GM20431 (cell line): ENCODE results near the gene SRGN.
"Not testable (repeated sequence)": the region's sequence is repeated elsewhere in the genome, so short reads cannot be mapped to it uniquely, and the experiment has no call there.

ENCODE experiments used
- in situ Hi-C: fragments of 300-500 bp; cut with MseI, MboI; formaldehyde crosslinking; loops from one replicate; pipeline ENCODE4 v1.15.0; 2020; ENCODE audit warnings: low sequenced_read_pairs; ENCODE audit not compliant: unreplicated experiment

The SRGN gene

GRCh38 chr10:69087590-69088470 lies at the start of gene SRGN:
Gene SRGN (plus strand): TSS chr10:69088103. CDS start chr10:69088158, 55 bp downstream.
- in situ Hi-C loops, result no loop called here

GRCh38 chr10:69040904-69041303 lies 47.0 kb upstream of the SRGN start:
- in situ Hi-C loops, result not testable (repeated sequence)

GRCh38 chr10:69042417-69042816 lies 45.5 kb upstream of the SRGN start:
- in situ Hi-C loops, result no loop called here

- in situ Hi-C loops, result no loop called here
Measured at GRCh38 chr10:69042838-69043237, 45.1 kb upstream of the SRGN start.

- in situ Hi-C loops, result no loop called here
Measured at GRCh38 chr10:69043931-69044531, 43.9 kb upstream of the SRGN start.

DNA sequence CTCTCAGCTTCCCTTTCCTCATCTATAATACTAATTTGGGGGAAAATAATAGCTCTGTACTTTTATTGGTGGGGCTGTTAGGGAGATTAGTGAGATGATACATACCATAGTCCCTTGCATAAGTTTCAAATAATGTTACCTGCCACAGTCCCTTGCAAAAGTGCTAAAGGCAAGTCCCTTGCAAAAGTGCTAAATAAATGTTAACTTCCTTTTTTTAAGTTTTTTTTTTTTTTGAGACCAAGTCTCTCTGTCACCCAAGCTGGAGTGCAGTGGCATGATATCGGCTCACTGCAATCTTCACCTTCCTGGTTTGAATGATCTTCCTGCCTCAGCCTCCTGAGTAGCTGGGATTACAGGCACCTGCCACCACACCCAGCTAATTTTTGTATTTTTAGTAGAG lies 43.4 kb upstream of the SRGN start:
- in situ Hi-C loops, result no loop called here

- in situ Hi-C loops, result no loop called here
Measured at GRCh38 chr10:69045441-69046300, 42.2 kb upstream of the SRGN start.

DNA sequence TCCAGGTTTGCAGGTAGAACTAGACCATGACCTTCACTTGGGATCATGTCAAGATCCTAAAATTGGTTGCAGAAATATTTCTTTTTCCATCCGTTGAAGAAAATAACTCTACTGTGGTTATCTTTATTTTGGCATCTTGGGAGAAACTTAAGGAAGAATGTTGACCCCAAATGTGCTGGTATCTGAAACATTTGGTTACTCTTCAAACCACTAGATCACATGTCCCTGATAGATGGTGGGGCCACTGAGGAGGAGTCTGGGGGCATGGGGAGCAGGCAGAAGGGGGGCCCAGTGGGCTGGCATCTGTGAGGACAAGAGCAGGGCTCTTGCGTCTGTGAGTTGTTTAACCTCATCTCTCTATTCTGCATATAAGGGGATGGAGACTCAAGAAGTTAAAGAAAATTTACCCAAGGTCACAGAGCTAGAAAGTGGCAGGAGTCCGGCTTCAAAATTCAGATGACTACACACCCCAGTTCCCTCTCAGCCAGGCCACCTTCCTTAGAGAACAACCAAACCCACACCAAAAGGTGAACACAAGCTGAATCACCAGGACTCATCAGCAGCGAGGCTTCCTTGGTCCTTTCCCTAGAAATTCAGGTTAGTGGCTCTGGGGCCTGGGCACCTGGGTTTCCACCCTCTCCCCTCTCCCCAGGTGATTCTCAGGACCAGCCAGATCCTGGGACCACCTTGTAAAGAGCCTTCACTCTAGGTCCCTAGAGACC lies 40.6 kb upstream of the SRGN start:
- in situ Hi-C loops, result no loop called here

- in situ Hi-C loops, result no loop called here
Measured at GRCh38 chr10:69048103-69048502, 39.8 kb upstream of the SRGN start.

DNA sequence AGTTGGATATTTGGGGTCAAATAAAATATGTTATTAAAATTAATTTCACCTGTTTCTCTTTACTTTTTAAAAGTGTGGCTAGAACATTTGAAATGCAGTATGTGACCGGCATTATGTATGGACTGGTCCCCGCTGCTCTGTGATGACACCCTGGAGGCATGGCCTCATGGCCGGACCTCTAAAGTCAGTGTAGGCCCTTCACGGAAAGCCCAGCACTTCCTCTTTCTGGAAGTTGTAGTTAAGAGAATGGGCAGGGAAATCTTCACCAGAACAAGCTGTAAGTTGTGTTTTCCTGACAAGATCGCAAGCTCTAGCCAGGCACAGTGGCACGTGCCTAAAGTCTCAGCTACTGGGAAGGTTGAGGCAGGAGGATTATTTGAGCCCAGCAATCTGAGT lies 38.3 kb upstream of the SRGN start:
- in situ Hi-C loops, result no loop called here

DNA sequence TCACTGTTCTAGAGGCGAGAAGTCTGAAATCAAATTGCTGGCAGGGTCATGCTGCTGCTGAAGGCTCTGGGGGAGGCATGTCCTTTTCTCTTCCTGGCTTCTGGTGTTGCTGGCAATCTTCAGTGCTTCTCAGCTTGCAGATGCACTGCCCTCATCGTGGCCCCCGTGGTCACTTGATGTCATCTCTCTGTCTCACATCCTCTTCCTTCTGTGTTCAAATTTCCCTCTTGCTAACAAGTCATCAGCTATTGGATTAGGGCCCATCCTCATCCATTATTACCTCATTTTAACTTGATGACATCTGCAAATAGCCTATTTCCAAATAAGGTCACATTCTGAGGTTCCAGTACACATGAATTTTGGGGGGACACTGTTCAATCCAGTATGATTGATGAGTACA lies 36.6 kb upstream of the SRGN start:
- in situ Hi-C loops, result no loop called here

DNA sequence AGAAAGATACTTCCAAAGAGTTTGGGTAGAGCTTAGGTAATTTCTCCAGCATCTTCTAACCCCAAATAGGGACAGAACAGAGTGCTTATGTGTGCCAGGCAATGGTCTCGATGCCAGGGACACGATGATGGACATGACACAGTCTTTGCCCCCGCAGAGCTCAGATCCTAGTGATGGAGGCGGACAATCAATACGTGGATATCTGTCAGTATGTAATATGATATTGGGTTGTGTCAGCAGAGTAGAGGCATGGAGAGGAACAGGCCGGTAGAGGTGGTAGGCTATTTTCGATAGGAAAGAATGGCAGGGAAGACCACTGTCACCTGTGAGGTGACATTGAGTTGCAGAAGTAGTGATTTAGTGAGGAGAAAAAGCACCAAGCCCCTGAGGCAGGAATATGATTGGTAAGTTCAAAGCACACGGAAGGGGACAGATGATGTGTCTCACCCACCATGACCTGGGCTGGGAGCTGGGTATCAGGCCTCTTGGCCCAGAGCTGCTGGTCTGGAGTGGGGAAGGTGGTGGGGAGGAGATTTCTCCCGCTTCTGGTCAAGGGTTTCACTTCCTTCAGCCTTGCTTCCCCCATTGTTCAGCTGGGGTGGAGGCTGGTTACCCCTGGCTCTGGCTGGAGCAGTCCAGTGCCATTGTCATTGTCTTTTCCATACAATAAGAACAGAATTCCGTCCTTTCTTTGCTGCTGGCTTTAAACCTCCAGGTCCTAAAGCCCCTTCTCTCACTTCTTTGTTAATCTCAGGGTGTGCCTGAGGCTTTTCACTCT lies 36.0 kb upstream of the SRGN start:
- in situ Hi-C loops, result no loop called here

- in situ Hi-C loops, result no loop called here
Measured at GRCh38 chr10:69052736-69053135, 35.2 kb upstream of the SRGN start.

DNA sequence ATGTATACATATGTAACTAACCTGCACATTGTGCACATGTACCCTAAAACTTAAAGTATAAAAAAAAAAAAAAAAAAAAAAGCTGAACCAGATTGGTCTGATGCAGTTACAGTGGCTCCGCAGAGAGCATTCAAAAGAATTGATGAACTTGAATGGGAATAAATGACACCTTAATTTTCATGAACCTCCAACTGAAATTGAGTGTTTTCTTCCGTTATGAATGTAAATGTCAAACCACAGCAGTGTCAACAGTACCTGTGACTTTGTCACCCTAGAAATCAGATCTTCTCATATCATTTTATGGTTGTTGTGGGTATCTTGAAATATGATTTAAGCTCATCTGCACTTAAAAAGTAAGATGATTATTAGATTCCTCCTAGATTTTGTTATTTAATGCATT lies 32.7 kb upstream of the SRGN start:
- in situ Hi-C loops, result no loop called here

DNA sequence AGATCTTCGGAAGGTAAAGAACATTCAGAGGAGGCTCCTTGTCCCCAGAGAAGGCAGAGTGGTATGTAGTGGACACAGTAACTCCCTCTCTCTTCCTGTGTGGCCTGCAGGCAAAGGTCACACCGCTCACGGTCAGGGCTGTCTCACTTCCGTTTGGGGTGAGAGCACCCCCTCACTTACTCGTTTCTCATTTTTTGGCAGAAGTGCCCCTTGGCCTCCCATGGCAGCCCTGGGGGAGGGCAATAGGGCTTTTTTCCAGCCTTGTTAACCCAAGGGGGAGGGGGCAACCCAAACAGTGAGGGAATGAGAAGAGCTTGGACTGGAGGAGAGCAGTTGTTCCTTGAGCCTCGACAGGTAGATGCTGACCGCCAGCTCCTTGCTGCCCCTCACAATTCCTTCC lies 31.8 kb upstream of the SRGN start:
- in situ Hi-C loops, result no loop called here

- in situ Hi-C loops, result no loop called here
Measured at GRCh38 chr10:69056536-69057260, 31.2 kb upstream of the SRGN start.

- in situ Hi-C loops, result no loop called here
Measured at GRCh38 chr10:69057261-69057950, 30.5 kb upstream of the SRGN start.

DNA sequence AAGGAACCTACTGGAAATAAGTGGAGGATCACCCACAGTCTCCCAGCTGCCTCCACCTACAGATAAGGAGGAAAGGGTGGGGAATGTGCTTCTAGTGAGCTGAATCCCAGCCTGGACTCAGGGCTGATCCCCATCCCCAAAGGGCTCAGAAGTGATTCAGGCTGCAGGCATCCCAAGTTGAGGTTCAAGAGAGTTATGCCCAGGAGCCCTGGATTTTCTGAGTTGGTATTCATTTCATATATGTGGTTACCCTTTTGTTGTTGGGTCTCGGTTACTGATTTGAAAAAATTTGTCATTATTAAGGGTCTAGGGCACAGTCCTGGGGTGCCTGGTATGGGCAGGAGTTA lies 30.0 kb upstream of the SRGN start:
- in situ Hi-C loops, result no loop called here
